NCI-H187 treated with DMSO at 0.1 percent for 48 hours (cell line): ENCODE measurements around the gene LRRC63.
"Not testable (repeated sequence)": the region's sequence is repeated elsewhere in the genome, so short reads cannot be mapped to it uniquely, and the experiment has no call there.

ENCODE experiments used
- DNase-seq: peaks from one replicate; lab custom pipeline; 2025; lab: John Stamatoyannopoulos, UW

LRRC63 gene

GRCh38 chr13:46211483-46212351, at the start of gene LRRC63:
LRRC63 (plus strand) TSS chr13:46211928; CDS start chr13:46213035, 1,107 bp downstream.
- no peak for DNase-seq

- not testable (repeated sequence) for DNase-seq
Observed at GRCh38 chr13:46162741-46163140, 49.0 kb upstream of the LRRC63 start.

GRCh38 chr13:46164661-46165060, 47.1 kb upstream of the LRRC63 start:
- DNase-seq = no peak

- no peak for DNase-seq
Observed at GRCh38 chr13:46165485-46166223, 46.1 kb upstream of the LRRC63 start.

- DNase-seq = no peak
Observed at GRCh38 chr13:46166224-46166584, 45.5 kb upstream of the LRRC63 start.

- DNase-seq = no peak
Observed at GRCh38 chr13:46166947-46167610, 44.6 kb upstream of the LRRC63 start.

- no peak for DNase-seq
Observed at GRCh38 chr13:46168341-46168740, 43.4 kb upstream of the LRRC63 start.

GRCh38 chr13:46168783-46169182, 42.9 kb upstream of the LRRC63 start:
- no peak for DNase-seq

- DNase-seq = no peak
Observed at GRCh38 chr13:46169758-46170157, 42.0 kb upstream of the LRRC63 start.

GRCh38 chr13:46170268-46170667, 41.5 kb upstream of the LRRC63 start:
- no peak for DNase-seq

- DNase-seq = no peak
Observed at GRCh38 chr13:46170687-46171086, 41.0 kb upstream of the LRRC63 start.

- DNase-seq = no peak
Observed at GRCh38 chr13:46171217-46171616, 40.5 kb upstream of the LRRC63 start.

GRCh38 chr13:46171739-46172138, 40.0 kb upstream of the LRRC63 start:
- DNase-seq = no peak

GRCh38 chr13:46172531-46172991, 39.2 kb upstream of the LRRC63 start:
- DNase-seq = no peak

GRCh38 chr13:46173656-46174055, 38.1 kb upstream of the LRRC63 start:
- DNase-seq = no peak

GRCh38 chr13:46176756-46177155, 35.0 kb upstream of the LRRC63 start:
- DNase-seq = no peak

- DNase-seq = no peak
Observed at GRCh38 chr13:46178143-46178542, 33.6 kb upstream of the LRRC63 start.

GRCh38 chr13:46178821-46179220, 32.9 kb upstream of the LRRC63 start:
- no peak for DNase-seq

- DNase-seq = no peak
Observed at GRCh38 chr13:46179491-46179908, 32.2 kb upstream of the LRRC63 start.

GRCh38 chr13:46179969-46180763, 31.6 kb upstream of the LRRC63 start:
- no peak for DNase-seq

GRCh38 chr13:46181377-46181839, 30.3 kb upstream of the LRRC63 start:
- DNase-seq = no peak
